AG09319 (cell line): Measurements from ENCODE around the gene COX10.

Experiments
- DNase-seq: peaks from one replicate; pipeline ENCODE4 v3.0.0-alpha.2; 2010; ENCODE audit warnings: low read depth; ENCODE audit errors: extremely low read depth
- CTCF ChIP-seq: IDR thresholded peaks from 2 replicates; pipeline ENCODE4 v1.5.1; 2011; ENCODE audit warnings: low read depth, mild to moderate bottlenecking, inconsistent platforms, low read length, moderate library complexity

COX10 gene

GRCh38 chr17:14143688-14144087, 74.4 kb downstream of the COX10 start:
- DNase-seq: no peak
- TF ChIP-seq CTCF: no peak

- no peak for DNase-seq
- no peak for TF ChIP-seq CTCF
Observed at GRCh38 chr17:14144508-14144907, 75.2 kb downstream of the COX10 start.

GRCh38 chr17:14149751-14150150, 80.4 kb downstream of the COX10 start:
- DNase-seq: no peak
- no peak for TF ChIP-seq CTCF

- no peak for DNase-seq
- TF ChIP-seq CTCF: no peak
Observed at GRCh38 chr17:14150619-14151018, 81.3 kb downstream of the COX10 start.

- TF ChIP-seq CTCF: no peak
- DNase-seq: no peak
Observed at GRCh38 chr17:14152721-14153120, 83.4 kb downstream of the COX10 start.

GRCh38 chr17:14153374-14153773, 84.1 kb downstream of the COX10 start:
- TF ChIP-seq CTCF: no peak
- no peak for DNase-seq

- TF ChIP-seq CTCF: no peak
- DNase-seq: peak; percentile 83
Observed at GRCh38 chr17:14156689-14157088, 87.4 kb downstream of the COX10 start.

GRCh38 chr17:14157822-14158221, 88.5 kb downstream of the COX10 start:
- no peak for TF ChIP-seq CTCF
- DNase-seq: no peak
